Osteocyte (in vitro differentiated cells): Measurements from ENCODE around the gene CRIP2. TPM values are rescaled to one million over a fixed set of nuclear protein-coding genes. Genes with fewer than 3 reads are reported as not detected.

Source experiments
- DNase-seq: peaks from one replicate; pipeline ENCODE4 v3.0.0; 2021; ENCODE audit warnings: mixed read lengths; ENCODE audit not compliant: unreplicated experiment; ENCODE audit errors: extremely low spot score
- H3K27ac Mint-ChIP-seq: one replicate; pipeline ENCODE4 v1.8.0; 2021; ENCODE audit warnings: mild to moderate bottlenecking, mixed read lengths; ENCODE audit not compliant: unreplicated experiment
- H3K27me3 Mint-ChIP-seq: one replicate; pipeline ENCODE4 v1.8.0; 2021; ENCODE audit warnings: mixed read lengths; ENCODE audit not compliant: unreplicated experiment
- H3K36me3 Mint-ChIP-seq: one replicate; pipeline ENCODE4 v1.8.0; 2021; ENCODE audit warnings: mixed read lengths; ENCODE audit not compliant: unreplicated experiment
- H3K4me1 Mint-ChIP-seq: one replicate; pipeline ENCODE4 v1.8.0; 2021; ENCODE audit warnings: mixed read lengths; ENCODE audit not compliant: unreplicated experiment
- H3K4me3 Mint-ChIP-seq: one replicate; pipeline ENCODE4 v1.8.0; 2021; ENCODE audit warnings: mild to moderate bottlenecking, moderate library complexity, mixed read lengths; ENCODE audit not compliant: unreplicated experiment
- H3K9me3 Mint-ChIP-seq: one replicate; pipeline ENCODE4 v1.8.0; 2021; ENCODE audit warnings: mixed read lengths; ENCODE audit not compliant: unreplicated experiment
- total RNA-seq: library from RNA; stranded (reverse); gene quantifications from 2 replicates; pipeline ENCODE4 v1.2.1, GENCODE V29; 2021
- TF ChIP-seq, protein P1 (sequence below): fragments of 200-600 bp; sonication (generic); IDR thresholded peaks from 2 replicates; pipeline ENCODE4 v1.5.0; 2021; ENCODE audit warnings: antibody characterized with exemption, mild to moderate bottlenecking, moderate library complexity

The CRIP2 gene
- total RNA-seq, 1 donor from 2014 or later = 191 TPM

DNA sequence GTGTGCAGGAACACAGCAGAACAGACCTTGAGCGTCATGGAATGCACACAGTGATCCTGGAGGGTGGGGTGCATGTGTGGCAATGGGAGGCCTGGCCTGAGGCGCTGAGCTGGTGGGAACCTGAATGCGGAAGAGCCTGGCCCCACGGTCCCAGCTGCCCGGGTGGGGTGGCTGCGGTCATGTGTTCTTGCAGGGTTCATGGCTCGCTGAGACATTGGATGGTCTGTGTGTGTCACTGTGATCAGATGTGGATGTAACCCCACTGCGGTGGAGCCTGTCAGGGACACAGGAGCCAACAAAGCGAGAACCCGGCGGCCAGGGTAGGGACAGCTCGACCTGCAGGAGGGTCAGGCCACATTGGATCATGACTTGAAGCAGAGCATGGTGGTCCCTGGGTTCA, 31.8 kb upstream of the CRIP2 start:
- no peak overlapping the region for H3K27ac Mint-ChIP-seq

DNA sequence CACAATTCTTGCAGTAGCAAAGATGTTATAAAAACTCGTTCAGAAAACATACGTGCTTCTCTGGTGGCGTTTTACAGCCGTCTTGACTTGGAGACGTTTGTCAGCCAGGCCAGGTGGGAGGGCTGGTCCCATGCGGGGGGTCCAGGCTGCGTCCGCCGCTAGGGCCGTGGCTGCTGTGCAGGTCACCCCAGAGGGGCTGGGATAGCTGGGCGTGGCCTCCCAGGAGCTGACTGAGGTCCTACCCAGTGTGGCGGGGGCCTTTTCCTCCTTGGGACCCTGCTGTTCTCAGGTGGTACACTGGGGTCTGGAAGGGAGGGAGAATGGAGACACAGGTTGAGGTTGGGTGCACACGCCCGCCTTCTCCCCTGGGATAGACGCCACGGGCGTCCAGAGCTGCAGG, 29.8 kb upstream of the CRIP2 start:
- no peak for DNase-seq
- Mint-ChIP-seq H3K4me3 (no peak overlapping the region), H3K4me1 (no peaks in the 10 kb centered on the region), H3K9me3 (no peaks in the 10 kb centered on the region), H3K27me3 (no peaks in the 10 kb centered on the region), H3K27ac (no peak overlapping the region), H3K36me3 (peaks cover 8% of the 10 kb centered on the region)
- TF ChIP-seq, protein P1, sequence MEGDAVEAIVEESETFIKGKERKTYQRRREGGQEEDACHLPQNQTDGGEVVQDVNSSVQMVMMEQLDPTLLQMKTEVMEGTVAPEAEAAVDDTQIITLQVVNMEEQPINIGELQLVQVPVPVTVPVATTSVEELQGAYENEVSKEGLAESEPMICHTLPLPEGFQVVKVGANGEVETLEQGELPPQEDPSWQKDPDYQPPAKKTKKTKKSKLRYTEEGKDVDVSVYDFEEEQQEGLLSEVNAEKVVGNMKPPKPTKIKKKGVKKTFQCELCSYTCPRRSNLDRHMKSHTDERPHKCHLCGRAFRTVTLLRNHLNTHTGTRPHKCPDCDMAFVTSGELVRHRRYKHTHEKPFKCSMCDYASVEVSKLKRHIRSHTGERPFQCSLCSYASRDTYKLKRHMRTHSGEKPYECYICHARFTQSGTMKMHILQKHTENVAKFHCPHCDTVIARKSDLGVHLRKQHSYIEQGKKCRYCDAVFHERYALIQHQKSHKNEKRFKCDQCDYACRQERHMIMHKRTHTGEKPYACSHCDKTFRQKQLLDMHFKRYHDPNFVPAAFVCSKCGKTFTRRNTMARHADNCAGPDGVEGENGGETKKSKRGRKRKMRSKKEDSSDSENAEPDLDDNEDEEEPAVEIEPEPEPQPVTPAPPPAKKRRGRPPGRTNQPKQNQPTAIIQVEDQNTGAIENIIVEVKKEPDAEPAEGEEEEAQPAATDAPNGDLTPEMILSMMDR = no peak

More for the DNA sequence above, 31.8 kb upstream of the CRIP2 start:
- Mint-ChIP-seq H3K9me3 (no peaks in the 10 kb centered on the region), H3K4me3 (no peak overlapping the region), H3K4me1 (no peaks in the 10 kb centered on the region), H3K27me3 (no peaks in the 10 kb centered on the region), H3K36me3 (peaks cover 8% of the 10 kb centered on the region)
- TF ChIP-seq, protein P1 = no peak
- DNase-seq = no peak

DNA sequence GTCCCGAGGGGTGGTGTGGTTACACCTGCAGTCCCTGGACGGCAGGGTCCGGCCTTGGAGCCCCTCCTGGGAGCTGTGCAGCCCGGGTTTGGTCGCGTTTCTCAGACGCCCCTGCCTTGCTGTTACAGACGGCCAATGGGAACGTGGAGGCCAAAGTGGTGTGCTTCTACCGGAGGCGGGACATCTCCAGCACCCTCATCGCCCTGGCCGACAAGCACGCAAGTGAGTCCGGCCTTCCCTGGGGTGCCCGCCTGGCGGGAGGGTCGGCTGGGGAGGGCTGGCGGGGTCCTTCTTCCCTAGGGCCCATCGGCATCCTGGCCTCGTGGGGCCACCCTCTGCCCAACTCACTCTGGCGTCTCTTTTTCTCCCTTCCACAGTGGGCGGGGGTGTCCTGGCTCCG, 29.3 kb upstream of the CRIP2 start:
- peaks cover 8% of the 10 kb centered on the region for H3K36me3 Mint-ChIP-seq
- TF ChIP-seq, protein P1 = no peak
- H3K4me3 Mint-ChIP-seq = no peak overlapping the region
- no peak overlapping the region for H3K27ac Mint-ChIP-seq
- H3K9me3 Mint-ChIP-seq = no peaks in the 10 kb centered on the region
- no peaks in the 10 kb centered on the region for H3K27me3 Mint-ChIP-seq
- no peak for DNase-seq
- no peaks in the 10 kb centered on the region for H3K4me1 Mint-ChIP-seq

DNA sequence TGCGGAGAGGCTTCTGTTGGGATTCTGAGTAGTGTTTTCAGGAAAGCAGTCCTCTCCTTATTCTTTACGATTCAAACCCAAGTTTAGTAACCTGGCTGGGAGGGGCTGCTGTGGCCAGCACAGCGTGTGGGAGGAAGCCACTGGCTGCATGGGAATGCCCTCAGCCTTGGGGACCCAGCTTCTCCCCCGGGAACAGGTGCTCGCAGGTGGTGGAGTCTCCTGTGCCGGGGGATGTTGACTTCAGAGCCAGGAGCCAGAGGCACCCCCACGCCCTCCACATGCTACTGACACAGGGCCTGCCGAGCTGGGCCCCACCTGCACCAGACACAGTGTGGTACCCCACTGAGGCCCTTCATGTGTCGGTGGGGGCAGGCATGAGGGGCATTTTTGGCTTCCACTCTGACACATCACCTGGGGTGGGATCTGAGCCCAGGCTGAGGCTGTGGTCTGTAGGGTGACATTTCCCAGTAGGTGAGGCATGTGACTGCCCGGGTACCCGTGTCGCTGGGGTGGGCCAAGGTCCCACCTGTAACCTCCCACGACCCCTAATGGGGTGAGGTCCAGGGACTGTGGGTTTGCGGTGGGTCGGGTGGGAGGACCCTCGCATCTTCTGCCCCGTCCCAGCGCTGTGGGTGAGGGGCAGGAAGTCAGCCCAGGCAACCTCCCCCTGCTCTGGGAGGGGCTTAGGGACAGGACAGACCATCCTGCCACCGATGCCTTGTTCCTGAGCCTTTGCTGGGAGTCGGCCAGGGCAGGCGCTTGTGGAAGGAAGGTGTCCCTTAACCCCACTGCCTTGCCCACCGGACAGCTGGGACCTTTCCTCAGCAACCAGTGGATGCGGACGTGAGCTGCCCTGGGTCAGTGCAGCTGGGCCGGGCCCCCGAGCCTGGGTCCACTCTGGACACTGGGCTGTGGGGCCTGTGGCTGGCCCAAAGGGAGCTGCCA, 28.4 kb upstream of the CRIP2 start:
- H3K4me3 Mint-ChIP-seq = no peak overlapping the region
- H3K27ac Mint-ChIP-seq = no peak overlapping the region
- H3K36me3 Mint-ChIP-seq = peaks cover 8% of the 10 kb centered on the region
- TF ChIP-seq, protein P1 = no peak
- H3K4me1 Mint-ChIP-seq = no peaks in the 10 kb centered on the region
- no peak for DNase-seq
- H3K9me3 Mint-ChIP-seq = no peaks in the 10 kb centered on the region
- no peaks in the 10 kb centered on the region for H3K27me3 Mint-ChIP-seq

DNA sequence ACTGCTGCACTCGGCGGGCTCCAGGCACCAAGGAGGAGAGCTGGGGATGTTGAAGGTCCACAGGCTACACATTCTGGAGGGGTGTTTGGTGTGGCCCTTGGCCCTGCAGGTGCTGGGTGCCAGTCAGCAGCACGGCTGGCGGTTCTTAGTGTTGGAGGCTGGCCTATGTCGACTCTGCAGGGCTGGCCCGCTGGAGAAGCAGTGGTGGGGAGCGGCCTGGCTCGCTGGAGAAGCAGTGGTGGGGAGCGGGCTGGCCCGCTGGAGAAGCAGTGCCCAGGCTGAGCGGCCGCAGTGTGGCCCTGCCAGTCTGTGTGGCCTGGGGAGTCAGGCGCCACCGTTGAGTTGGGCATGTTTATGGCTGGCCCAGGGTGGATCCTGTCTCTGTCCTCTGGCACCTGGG, 27.6 kb upstream of the CRIP2 start:
- Mint-ChIP-seq H3K9me3 (no peaks in the 10 kb centered on the region), H3K27me3 (no peaks in the 10 kb centered on the region), H3K36me3 (peaks cover 6% of the 10 kb centered on the region), H3K27ac (no peak overlapping the region), H3K4me1 (no peaks in the 10 kb centered on the region), H3K4me3 (no peak overlapping the region)
- no peak for DNase-seq
- TF ChIP-seq, protein P1 = no peak
